ENCODE measurements around the gene CTDSP2. TPM values are rescaled to one million over a fixed set of nuclear protein-coding genes. Genes with fewer than 3 reads are reported as not detected.

Gene CTDSP2
- total RNA-seq, 4 donors from 2014 or later, result 151 to 190 (median 170) TPM

DNA sequence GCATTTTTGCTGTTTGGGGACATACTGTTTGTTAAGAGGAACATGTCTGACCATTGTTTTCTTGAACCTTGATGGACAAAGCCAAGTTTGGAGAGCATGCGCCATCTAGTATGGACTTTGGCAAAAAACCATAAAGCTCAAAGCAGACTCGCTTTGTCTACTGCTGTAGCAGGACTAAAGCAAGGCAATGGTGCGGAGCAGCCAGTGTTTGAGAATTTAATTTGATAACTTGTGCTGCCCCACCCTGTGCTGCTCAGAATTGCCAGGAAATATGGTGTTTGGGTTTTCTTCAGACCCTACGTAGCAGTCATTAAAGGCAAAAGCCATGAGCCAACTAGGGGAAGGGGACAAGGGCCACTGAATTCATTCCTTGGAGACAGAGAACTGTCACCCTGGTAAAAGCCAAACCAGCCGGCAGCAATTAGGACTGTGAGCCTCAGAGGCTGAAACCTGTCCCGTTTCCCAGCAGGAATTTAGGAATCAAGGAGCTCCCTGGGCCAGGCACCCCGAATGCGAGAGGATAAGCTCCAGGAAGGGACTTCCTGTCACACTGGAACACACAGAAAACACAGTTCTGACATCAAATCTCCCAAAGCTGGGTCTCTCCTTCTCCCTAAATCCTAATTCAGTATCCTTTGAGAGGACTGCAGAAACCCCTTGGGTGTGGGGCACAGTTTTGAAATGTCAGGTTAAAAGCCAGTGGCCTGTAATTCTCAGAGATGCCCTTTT lies 29.1 kb downstream of the CTDSP2 start:
- H3K4me3 ChIP-seq, result no peak overlapping the region
- peaks cover 0 to 49% of the 10 kb centered on the region in 2 donors for H3K36me3 ChIP-seq
- H3K9me3 ChIP-seq, result no peaks in the 10 kb centered on the region
- no peaks in the 10 kb centered on the region for H3K27me3 ChIP-seq
- 57 to 86% methylated on average over 4 to 8 of the region's 8 CpGs for WGBS, 2 donors (ENCODE audit: low coverage in 1 of 2)
- peak overlapping the region in 3 of 4 donors; percentile 58 to 65 (median 64) for H3K27ac ChIP-seq
- peaks cover 0 to 85% (median 35%) of the 10 kb centered on the region in 3 donors for H3K4me1 ChIP-seq
- no peak for ATAC-seq
- TF ChIP-seq, protein P1, sequence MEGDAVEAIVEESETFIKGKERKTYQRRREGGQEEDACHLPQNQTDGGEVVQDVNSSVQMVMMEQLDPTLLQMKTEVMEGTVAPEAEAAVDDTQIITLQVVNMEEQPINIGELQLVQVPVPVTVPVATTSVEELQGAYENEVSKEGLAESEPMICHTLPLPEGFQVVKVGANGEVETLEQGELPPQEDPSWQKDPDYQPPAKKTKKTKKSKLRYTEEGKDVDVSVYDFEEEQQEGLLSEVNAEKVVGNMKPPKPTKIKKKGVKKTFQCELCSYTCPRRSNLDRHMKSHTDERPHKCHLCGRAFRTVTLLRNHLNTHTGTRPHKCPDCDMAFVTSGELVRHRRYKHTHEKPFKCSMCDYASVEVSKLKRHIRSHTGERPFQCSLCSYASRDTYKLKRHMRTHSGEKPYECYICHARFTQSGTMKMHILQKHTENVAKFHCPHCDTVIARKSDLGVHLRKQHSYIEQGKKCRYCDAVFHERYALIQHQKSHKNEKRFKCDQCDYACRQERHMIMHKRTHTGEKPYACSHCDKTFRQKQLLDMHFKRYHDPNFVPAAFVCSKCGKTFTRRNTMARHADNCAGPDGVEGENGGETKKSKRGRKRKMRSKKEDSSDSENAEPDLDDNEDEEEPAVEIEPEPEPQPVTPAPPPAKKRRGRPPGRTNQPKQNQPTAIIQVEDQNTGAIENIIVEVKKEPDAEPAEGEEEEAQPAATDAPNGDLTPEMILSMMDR (IDR thresholded peaks at IDR 0.05), result no peak
- TF ChIP-seq EP300 (IDR thresholded peaks at IDR 0.05), result no peak
- TF ChIP-seq POLR2A (IDR thresholded peaks at IDR 0.05), result no peak

DNA sequence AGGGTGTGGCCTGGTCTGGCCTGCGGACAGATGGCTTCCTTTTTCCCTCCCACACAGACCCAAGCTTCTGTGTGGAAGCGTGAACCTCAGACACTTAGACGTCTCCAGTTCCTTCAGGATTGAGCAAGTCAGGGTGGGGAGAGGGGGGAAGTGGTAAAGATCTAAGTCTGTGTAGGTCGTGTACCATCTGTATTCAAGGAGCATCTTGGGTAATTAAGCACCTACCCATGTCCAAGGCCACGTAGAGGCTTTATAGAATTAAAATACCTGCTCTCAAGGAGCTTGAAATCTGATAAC lies 29.7 kb downstream of the CTDSP2 start:
- Histone ChIP-seq H3K9me3 (no peaks in the 10 kb centered on the region), H3K4me3 (no peak overlapping the region), H3K27ac (peak overlapping the region in 3 of 4 donors; percentile 58 to 65 (median 64)), H3K36me3 (peaks cover 0 to 49% of the 10 kb centered on the region in 2 donors), H3K4me1 (peaks cover 0 to 79% (median 29%) of the 10 kb centered on the region in 3 donors), H3K27me3 (no peaks in the 10 kb centered on the region)
- TF ChIP-seq POLR2AphosphoS5 (IDR thresholded peaks at IDR 0.05) (peak; percentile 15), EP300 (IDR thresholded peaks at IDR 0.05) (no peak)
- peak; percentile 69 for ATAC-seq
- 10 to 60% methylated on average over 1 to 2 of the region's 5 CpGs for WGBS, 2 donors (ENCODE audit: low coverage in 1 of 2)

DNA sequence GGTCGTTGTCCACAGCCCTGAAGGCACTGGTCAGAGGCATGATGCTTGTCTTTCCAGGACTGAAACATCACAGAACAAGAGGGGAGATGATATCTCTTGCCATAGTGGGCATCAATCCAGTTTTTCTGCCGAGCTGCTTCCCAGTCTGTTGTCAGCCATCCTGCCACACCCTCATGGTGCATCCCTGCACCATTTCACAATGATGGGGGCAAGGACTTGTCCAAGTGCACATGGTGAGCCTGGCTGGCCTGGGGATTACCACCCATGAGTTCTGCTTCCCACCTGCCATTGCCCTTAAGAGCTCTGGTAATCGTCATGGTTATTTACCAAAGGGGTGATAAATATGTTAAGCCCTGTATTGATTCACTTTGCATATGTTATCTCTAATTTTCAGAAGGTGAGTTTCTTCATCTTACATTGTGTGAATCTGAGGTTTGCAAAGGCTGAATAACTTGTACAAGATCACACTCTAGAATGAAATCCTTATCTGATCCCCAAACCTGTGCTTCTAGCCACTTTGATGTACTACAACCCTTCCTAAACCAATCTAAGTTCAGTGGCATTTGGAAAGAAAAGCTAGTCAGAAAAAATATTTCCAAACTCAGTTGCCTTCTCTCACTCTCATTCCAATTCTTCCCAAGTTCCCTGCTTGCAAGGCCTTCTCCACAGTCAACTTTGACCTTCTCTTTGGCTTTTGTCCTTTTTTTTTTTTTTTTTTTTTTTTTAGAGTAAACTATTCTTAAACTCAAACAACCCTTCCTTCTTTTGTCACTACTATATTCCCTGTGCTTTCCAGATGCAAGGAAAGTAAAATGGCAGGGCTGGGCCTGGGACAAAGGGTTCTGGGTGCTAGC lies 30.3 kb downstream of the CTDSP2 start:
- Histone ChIP-seq H3K9me3 (no peaks in the 10 kb centered on the region), H3K27ac (peak overlapping the region in 3 of 4 donors; percentile 58 to 65 (median 64)), H3K4me1 (peaks cover 0 to 73% (median 29%) of the 10 kb centered on the region in 3 donors), H3K27me3 (no peaks in the 10 kb centered on the region), H3K4me3 (no peak overlapping the region), H3K36me3 (peaks cover 0 to 49% of the 10 kb centered on the region in 2 donors)
- TF ChIP-seq POLR2A (IDR thresholded peaks at IDR 0.05), result no peak
- no peak for TF ChIP-seq EP300 (IDR thresholded peaks at IDR 0.05)
- TF ChIP-seq POLR2AphosphoS5 (IDR thresholded peaks at IDR 0.05), result peak; percentile 37
- TF ChIP-seq, protein P1 (IDR thresholded peaks at IDR 0.05), result no peak
- 50 to 54% methylated on average over 2 of the region's 3 CpGs for WGBS, 2 donors (ENCODE audit: low coverage in 1 of 2)
- no peak for ATAC-seq

DNA sequence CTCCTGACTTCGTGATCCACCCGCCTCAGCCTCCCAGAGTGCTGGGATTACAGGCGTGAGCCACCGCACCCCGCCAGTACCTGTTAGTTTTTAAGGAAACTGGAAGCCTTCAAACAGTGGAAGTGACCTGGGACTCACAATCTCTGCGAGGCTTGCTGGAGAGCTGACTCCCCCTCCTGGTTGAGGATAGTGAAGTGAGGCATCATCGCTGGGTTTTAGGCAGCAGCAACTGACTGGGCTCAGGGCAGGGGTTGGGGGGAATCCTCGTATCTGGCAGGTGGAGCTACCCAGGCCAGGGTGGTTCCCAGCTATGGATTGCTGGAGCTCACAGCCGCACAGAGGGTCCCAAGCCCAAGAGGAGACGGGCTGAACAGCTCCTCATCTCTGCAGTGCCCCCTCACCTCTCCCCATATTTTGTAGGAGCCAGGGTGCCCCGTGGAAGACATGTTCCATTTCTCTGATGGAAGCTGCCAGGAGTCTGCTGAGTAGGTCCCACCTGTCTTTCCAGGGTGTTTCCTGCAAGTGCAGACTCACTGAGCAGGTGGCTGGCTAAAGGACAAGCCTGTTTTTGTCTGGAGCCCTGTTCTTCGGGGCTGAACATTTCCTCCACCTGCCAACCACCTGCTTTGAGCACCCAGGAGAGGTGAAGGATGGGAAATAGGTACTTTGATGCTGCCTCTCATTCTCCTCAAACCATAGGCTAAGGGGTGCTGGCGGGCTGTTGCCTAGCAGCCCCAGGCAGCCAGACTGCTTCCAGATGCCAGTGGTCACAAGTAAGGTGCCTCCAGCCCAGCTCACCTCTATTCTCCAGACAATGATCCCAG lies 31.1 kb downstream of the CTDSP2 start:
- no peaks in the 10 kb centered on the region for H3K9me3 ChIP-seq
- ATAC-seq, result no peak
- H3K27ac ChIP-seq, result peak overlapping the region in 2 of 4 donors; percentile 17 to 65
- H3K36me3 ChIP-seq, result peaks cover 0 to 49% of the 10 kb centered on the region in 2 donors
- H3K4me3 ChIP-seq, result no peak overlapping the region
- TF ChIP-seq EP300 (IDR thresholded peaks at IDR 0.05) (no peak), POLR2AphosphoS5 (IDR thresholded peaks at IDR 0.05) (no peak), POLR2A (IDR thresholded peaks at IDR 0.05) (no peak)
- TF ChIP-seq, protein P1 (IDR thresholded peaks at IDR 0.05), result no peak
- 80% methylated on average over 1 of the region's 13 CpGs; no CpG with 5 or more reads in 1 of the 2 donors for WGBS, 2 donors (ENCODE audit: low coverage in 1 of 2)
- peaks cover 0 to 70% (median 31%) of the 10 kb centered on the region in 3 donors for H3K4me1 ChIP-seq
- H3K27me3 ChIP-seq, result no peaks in the 10 kb centered on the region

All from gastroesophageal sphincter (tissue), 4 donors.